ENCODE data around the gene SLC19A1.

SLC19A1 gene

GRCh38 chr21:45558044-45558721 lies 15.9 kb upstream of the SLC19A1 start:
- DNase-seq (ENCODE audit: low spot score): no peak

- DNase-seq (ENCODE audit: low spot score): no peak
These were observed 15.4 kb upstream of the SLC19A1 start for GRCh38 chr21:45557616-45558043.

GRCh38 chr21:45556645-45557615 lies 14.7 kb upstream of the SLC19A1 start:
- no peak for DNase-seq (ENCODE audit: low spot score)

DNA sequence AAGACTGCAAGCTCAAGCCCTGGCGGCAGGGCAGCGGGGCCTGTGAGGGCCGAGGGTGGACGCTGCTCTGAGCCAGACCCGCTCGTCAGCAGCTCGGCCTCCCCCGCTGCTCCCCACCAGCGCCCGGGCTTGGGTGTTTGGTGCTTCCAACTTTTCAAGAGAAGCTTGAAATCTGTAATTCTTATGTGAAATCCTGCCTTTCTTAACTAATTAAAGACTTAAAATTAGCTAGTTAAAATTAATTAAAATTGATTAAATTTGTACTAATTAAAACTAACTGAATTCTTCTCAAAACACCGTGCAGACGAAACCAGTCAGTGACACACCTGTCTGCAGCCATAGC lies 14.0 kb upstream of the SLC19A1 start:
- DNase-seq (ENCODE audit: low spot score): no peak

DNA sequence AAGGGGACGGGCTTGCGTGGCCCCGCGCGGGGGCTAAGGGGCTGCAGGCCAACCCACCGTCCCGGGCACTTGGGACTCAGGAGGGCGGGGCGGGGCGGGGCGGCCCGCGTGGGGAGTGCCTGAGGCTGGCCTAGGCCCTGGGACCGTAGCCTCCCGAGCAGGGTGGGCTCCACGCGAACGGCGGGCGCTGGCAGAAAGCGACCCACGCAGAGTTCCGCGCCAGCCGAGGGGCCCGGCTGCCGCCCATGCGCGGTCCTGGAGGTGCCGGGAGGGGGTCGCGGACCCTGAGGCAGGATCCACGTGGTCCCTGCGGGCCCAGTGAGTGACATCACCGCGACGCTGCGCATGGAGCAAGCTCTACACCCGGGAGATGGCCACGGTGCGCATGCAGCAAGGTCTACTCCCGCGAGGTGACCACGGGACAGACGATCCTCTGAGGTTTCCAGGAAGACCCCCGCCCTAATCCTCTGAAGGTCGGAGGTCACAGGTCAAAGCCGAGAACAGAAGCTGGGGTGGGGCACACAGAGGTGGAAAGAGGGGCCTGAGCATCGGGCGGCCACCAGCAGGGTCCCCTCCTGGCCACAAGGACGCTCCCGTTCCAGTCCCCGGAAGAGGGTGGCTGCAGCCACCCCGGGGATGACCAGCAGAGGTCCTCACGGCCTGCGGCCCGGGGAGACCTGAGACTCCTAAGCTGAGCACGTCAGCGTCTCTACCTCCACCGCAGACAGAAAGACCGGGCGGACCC lies 13.5 kb upstream of the SLC19A1 start:
- peak; percentile 56 for DNase-seq (ENCODE audit: low spot score)

DNA sequence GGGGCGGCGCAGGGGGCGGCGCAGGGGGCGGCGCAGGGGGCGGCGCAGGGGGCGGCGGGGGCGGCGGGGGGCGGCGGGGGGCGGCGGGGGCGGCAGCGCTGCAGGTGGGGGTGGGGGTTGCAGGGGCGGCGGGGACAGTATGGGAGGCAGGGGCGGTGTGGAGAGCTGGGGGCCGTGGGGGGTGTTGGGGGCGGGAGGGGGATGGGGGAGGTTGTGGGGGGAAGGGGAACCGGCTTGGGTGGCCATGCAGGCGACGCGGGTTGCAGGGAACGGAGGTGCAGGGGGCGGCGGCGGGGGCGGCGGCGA lies 13.0 kb upstream of the SLC19A1 start:
- DNase-seq (ENCODE audit: low spot score): no peak

DNA sequence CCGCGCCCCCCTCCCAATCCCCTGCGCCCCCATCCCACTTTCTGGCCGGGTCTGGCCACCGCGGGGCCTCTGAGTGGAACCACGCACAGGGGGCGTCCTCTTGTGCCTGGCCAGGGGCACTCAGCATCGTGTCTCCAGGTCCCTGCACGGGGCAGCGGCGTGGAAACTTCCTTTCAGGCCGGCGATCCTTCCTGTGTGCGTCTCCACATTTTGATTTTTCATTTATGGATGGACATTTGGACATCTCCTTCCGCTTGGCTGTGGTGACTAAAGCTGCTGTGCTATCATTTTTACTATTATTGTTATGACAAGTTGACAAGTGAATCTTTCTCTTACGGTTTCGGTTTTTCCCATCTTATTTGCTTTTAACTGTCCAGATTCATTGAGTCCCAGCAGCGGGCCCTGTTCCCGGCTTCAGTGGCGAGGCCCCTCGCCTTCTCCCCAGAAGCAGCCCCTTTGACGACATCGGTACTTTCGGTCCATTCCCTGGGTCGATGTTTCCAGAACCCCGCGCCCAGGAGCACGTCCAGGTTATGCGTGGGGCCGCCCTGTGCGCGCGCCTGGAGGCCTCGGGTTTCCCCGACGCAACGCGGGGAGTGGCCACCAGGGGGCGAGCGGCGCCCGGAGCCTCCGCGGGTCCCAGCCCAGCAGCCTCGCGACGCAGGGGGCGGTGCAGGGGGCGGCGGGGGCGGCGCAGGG lies 12.4 kb upstream of the SLC19A1 start:
- peak; percentile 91 for DNase-seq (ENCODE audit: low spot score)

GRCh38 chr21:45552696-45553391 lies 10.6 kb upstream of the SLC19A1 start:
- no peak for DNase-seq (ENCODE audit: low spot score)

DNA sequence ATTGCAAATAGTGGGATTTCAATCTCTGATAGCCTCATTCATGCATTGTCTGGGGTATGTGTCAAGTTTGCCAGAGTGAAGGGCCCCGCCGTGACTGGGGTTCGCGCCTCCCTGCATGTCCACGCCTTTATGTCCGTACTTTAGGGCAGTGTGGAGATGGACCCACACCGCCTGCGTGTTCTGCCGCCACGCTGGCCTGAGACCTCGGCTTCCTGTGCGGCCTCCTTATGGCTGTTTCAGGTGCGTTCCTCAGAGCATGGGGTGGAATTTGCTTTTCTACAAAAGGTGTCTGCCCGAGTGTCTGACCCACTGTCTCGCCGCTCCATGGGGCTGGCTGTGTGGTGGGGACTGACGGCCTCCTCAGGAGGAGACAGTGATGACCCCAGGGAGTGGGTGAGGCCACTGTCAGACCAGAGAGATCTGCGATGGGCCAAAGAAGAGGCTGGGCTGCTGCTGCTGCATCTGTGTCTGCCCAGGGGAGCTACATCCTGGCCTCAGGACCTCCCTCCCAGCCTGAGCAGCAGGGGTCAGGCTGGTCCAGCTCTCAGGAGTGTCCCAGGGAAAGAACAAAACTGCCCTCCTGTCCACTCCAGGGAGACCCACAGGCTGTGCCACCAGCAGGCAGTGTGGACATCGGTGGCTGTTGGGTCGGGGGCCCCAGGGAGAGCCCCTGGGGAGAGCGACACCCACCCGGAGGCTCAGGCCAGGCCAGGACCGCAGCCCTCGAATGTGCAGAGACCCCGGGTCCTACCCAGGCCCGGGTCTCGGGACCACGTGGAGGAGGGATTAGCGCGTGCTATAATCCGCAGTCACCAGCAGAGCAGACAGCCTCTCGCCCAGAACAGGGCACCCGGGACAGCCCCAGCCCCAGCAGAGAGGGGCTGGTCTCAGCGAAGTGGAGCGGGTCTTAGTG lies 9.8 kb upstream of the SLC19A1 start:
- DNase-seq (ENCODE audit: low spot score): no peak

DNA sequence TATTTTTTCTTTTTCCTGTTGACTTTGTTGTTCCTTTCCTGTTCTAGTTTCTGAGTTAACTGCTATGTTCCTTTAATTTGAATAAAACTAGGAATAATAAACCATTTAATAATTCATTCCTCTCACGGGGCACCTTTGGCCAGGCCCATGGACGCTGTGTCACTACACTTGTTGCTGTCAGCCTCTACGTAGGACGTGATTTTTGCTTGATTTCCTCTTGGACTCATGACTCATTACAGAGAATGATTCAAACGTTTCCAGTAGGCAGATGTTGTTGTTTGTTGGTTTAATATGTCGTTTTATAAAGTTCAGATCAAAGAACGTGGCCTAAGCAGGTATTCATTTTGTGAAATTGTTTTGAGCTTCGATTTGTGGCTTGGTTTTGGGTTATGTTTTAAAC lies 9.1 kb upstream of the SLC19A1 start:
- peak; percentile 72 for DNase-seq (ENCODE audit: low spot score)

- peak; percentile 40 for DNase-seq (ENCODE audit: low spot score)
These were observed 8.4 kb upstream of the SLC19A1 start for GRCh38 chr21:45550522-45551210.

GRCh38 chr21:45549626-45550463 lies 7.6 kb upstream of the SLC19A1 start:
- no peak for DNase-seq (ENCODE audit: low spot score)

- DNase-seq (ENCODE audit: low spot score): no peak
These were observed 6.7 kb upstream of the SLC19A1 start for GRCh38 chr21:45548711-45549491.

DNA sequence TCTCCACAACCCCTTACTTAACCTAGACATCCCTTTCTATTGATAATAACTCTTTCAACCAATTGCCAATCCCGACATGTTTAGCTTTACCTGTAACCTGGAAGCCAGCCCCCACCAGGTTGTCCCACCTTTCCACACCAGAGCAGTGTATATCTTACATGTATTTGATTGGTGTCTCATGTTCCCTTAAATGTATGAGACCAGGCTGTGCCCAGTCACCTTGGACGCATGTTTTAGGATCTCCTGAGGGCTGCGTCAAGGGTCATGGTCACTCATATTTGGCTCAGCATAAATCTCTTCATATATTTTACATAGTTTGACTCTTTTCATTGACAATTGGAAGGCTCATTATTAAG lies 5.3 kb upstream of the SLC19A1 start:
- DNase-seq (ENCODE audit: low spot score): no peak

DNA sequence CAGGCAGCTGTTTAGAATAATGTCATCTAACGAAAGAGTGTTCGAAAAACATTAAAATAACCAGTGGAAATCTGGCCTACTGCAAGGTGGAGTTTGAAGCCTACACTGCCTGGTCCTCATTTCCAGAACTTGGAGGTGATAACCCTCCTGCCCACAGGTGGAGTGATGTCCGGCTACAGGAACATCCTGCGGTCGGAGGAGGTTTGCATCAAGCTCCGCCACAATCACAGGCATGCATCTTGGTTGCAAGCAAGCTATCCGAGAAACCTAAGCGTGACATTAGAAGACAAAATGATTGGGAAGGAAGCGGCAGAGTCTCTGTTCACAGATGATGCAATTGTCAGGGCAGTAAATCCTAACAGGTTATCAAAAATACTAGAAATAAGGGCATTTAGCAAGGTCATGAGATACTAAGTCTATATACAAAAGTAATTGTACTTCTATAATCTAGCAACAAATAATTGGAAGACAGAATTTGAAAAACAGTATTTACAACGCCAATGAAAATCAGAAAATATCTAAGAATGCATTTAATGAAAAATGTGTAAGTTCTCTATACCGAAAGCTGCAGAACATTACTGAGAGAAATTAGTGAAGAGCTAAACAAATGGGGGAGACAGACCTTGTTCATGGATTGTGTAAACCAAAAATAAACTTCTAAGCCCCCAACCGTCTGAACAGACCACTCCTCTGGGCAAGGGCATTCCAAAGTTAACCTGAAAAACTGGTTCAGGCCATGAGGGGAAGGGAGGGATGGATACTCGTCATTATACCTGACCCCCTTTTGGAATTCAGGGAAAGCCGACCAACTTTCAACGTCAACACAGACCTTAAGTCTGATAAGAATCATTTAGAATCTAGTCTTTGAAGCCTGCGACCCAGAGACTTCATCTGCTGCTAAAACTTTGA lies 4.7 kb upstream of the SLC19A1 start:
- DNase-seq (ENCODE audit: low spot score): no peak

DNA sequence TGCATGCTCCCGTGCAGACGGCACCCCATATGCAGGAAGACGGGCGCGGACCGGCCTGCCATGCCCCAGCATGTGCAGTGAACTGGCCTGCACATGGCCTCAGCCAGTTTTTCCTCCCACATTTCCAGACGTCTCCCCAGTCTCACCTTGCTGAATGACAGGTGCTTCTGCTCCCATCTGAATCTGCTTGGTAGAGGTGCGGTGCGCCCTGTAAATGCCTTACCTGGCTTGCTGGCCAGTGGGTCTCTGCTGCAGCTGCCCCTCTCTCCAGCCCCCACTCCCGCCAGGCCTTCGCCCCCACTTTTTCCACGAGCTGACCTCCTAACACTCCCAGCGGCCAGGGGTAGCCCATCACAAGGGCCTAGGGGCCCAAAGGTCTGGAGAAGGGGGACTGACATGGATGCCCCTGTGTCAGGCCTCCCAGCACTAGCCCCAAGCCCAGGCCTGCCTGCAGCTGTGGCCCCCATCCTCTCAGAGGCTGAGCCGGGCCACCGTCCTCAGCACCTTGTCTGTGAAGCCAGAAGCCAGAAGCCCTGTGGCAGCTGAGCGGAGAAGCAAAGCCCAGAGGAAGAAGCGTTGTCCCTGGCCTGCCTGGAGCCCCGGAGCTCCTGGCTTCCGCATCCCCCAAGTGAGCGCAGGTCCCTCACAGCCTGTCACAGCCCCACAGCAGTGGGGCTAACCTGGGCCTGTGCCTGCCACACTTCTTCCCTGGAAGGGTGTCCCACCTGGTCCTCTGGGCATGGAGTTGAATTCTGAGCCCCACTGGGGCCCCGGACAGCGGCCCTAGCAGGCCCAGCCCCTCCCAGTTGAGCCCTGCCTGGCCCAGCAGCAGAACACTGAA lies 3.7 kb upstream of the SLC19A1 start:
- DNase-seq (ENCODE audit: low spot score): no peak
